GM21381 (cell line): Measurements from ENCODE around the gene CD151.

Experiments
- ATAC-seq: cut with Tn5 transposase; IDR thresholded peaks from one replicate; pipeline ENCODE4 v1.9.1; 2021; ENCODE audit warnings: mild to moderate bottlenecking, moderate library complexity; ENCODE audit not compliant: unreplicated experiment

CD151 gene

GRCh38 chr11:796565-797295 lies 36.0 kb upstream of the CD151 start:
- ATAC-seq = no peak

GRCh38 chr11:797296-798092 lies 35.3 kb upstream of the CD151 start:
- peak; percentile 34 for ATAC-seq

GRCh38 chr11:798093-798713 lies 34.5 kb upstream of the CD151 start, which contains the start of gene SLC25A22:
Gene SLC25A22, minus strand, starts transcription at chr11:798281. Its CDS starts 3,275 bp downstream, at chr11:795006.
- ATAC-seq = peak; percentile 53

GRCh38 chr11:799641-800316 lies 33.0 kb upstream of the CD151 start:
- ATAC-seq = no peak

DNA sequence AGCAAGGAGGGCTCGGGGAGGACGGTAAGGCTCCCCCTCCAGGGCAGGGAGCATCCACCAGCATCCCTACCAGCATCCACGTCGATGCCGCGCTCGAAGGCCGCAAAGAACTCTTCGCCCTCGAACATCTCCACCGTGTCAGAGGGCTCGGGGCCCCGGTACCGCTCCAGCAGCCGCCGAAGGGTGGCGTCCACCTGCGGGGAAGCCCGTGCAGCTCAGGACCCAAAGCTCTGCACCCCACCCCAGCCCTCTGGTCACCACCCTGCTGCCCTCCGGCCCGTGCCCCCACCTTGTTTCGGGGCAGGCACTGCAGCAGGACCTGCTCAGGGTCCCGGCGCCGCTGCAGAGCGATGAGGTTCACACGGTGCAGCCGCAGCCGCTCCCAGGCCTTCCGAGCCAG lies 32.3 kb upstream of the CD151 start:
- ATAC-seq = no peak

DNA sequence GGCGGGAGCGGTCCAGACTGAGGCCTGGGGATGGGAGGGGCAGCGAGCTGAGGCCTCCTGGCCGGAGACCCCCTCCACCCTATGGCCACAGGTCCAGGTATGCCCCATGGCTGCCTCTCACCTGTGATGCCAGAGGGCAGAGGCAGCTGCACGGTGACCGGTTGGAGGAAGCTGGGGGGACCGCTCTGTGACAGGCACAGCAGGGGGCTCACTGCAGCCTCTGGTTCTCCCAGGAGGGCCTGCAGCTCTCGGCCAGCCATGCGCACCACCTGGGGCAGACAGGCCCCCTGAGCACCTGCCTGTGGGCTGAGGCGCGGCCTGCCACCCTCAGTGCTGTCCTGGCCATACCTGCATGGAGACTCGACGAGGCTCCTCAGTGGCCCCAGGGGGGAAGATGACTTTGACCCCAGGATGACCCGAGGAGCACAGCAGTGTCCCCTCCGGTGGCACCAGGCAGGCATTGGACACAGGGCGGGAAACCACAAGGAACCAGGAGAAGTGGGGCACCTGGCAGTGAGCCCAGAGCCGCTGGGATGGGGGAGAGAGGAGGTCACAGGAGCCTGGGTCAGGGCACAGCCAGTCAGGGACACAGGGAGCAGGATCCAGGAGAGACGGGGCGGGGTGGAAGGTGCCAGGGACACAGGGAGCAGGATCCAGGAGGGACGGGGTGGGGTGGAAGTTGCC lies 31.5 kb upstream of the CD151 start:
- no peak for ATAC-seq

GRCh38 chr11:802018-802617 lies 30.6 kb upstream of the CD151 start:
- no peak for ATAC-seq

GRCh38 chr11:802693-803466 lies 29.9 kb upstream of the CD151 start:
- ATAC-seq = no peak

GRCh38 chr11:803467-803742 lies 29.3 kb upstream of the CD151 start:
- no peak for ATAC-seq

DNA sequence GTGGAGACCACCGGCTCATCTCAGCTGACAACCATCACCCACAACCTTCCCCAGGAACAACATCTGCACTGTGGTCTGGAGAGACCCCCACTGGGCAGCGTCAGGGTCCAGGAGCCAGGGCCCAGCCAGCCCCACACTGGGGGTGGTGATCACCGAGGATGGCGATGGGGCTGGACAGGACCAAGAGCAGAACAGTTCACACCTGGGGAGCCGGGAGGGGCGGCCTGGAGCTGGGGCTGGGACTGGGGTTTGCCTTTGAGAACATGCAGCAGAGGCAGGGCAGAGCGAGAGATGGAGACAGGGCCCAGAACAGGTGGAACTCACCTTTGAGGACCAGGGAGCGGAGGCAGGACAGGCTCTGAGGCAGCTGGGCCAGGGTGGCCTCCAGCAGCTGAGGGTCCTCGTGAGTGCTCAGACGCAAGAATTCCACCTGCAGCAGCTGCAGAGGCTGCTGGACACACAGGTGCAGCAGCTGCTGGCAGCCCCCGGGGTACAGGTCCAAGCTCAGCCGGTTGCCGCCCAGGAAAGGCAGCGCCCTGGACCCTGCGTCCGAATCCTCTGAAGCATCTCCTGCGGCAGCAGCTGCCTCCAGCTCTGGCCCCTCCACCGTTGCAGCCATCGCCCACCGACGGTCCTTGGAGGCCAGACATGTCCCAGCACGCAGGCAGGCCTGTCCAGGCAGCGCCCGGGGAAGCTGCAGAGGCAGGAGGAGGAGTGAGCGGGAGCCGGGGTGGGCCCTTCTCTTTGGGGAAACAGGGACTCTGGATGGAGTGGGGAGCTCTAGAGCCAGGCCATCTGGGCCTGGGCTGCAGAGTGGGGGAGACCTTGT lies 28.8 kb upstream of the CD151 start:
- ATAC-seq = no peak

DNA sequence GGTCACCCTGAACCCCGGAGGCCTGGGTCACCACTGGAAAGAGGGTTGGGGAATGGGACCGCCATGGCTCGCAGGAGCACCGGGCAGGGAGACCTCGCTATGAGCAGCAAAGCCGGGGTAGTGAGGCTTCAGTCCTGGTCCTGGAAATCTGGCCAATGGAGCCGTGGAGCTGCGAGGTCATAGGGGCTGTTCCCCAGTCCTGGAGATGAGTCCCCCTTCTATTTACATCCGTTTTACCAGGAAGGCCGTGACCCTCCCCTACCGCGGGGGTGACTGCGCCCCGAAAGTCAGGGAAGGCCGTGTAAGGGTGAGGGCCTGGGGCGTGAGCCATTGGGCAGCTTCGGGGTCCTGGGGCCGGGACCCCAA lies 28.2 kb upstream of the CD151 start:
- ATAC-seq = no peak

- ATAC-seq = no peak
Observed at GRCh38 chr11:808427-809286, 24.1 kb upstream of the CD151 start.

DNA sequence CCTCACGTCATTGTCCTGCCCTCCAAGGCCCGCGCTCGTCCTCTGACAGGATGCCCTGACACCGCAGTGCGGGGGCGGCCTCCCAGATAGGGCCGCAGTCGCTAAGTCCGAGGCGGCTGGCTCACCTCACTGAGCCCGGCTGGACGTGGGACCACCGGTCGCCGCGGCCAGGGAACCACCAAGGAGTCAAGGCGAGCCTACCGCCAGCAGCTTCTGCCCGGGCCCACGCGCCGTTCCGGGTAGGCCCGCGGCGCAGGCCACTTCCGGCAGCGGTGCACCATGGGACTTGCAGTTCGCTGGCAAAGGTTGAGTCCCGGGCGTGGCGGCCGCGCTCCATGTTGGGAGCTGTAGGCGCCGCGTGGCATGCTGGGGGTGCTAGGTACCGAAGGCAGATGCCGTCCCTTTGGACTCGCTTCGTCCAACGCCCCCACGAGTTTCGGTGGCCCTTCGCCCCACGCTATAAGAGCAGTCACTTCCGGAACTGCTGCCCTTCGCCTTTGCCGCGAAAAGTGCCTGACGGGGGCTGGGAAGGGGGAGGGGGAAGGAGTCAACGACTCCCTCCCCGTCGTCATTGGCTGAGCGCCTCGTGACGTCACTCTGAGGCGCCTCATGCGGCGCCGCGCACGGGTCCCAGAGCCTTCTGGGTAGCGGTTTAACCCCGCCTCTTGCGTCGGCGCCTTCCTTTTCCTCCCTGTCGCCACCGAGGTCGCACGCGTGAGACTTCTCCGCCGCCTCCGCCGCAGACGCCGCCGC lies 23.3 kb upstream of the CD151 start, which contains the start of gene RPLP2:
Gene RPLP2 (plus strand): TSS at position 681 of the 753 bp plus-strand sequence. CDS start 268 bp downstream, outside the sequence.
- ATAC-seq = peak; percentile 76

DNA sequence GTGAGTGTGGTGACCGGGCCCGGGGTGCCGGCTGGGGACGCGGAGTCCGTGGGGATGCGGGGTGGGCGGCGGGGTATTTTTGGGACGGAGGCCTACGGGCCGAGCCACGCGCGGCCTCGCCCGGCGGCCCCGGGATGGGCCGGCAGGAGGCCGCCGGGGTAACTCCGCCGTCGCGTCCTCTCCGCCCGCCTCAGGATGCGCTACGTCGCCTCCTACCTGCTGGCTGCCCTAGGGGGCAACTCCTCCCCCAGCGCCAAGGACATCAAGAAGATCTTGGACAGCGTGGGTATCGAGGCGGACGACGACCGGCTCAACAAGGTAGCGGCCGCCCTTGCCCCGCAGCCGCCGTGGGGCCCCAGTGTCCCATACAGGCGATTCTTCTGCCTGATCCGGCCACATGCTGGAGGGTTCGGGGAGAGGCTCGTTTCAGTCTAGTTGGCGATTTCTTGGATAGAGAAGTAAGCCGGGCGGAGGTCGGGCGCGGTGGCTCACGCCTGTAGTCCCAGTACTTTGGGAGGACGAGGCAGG lies 22.6 kb upstream of the CD151 start:
- ATAC-seq = peak; percentile 12

- ATAC-seq = no peak
Observed at GRCh38 chr11:811446-812245, 21.1 kb upstream of the CD151 start.

- ATAC-seq = no peak
Observed at GRCh38 chr11:812390-812789, 20.4 kb upstream of the CD151 start.
